Measurements from ENCODE around the gene MYO18B.

- TF ChIP-seq CTCF (conservative IDR thresholded peaks at IDR 0.05) (no peak), ZFX (IDR thresholded peaks at IDR 0.05) (no peak)
Measured at GRCh38 chr22:25772288-25772687, 30.3 kb downstream of the MYO18B start.

Data from C4-2B (cell line).